ENCODE results near the gene ASTN2. TPM values are rescaled to one million over a fixed set of nuclear protein-coding genes. Genes with fewer than 3 reads are reported as not detected.

The ASTN2 gene
- total and polyA plus RNA-seq, 2 experiments from 2014 or later, result 7.0 to 24.6 TPM

DNA sequence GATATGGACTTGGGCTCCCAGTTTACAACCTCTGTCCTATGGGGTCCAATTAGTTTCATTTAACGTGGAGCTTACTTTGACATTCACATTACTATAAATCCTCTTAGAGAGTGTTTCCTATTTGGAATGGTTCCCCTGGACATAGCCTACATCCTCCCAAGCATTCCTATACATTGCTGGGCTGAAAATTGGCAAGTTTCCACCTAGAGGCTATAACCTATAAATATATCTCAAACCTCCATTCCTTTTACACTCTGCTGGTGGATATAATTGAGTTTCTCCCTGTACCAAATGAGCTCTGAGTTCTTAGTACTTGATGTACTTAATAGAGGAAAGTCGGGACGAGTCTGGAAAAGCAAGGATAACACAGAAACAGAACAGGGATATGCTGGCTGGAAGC is 172.8 kb downstream of the ASTN2 start:
- Mint-ChIP-seq H3K27ac (no peak overlapping the region), H3K4me3 (no peak overlapping the region), H3K4me1 (peaks cover 5% of the 10 kb centered on the region; the same call in 2 of the 3 replicates), H3K27me3 (ENCODE audit: insufficient read depth, low read depth, poor library complexity) (peaks cover 3% of the 10 kb centered on the region), H3K9me3 (peaks cover 21% of the 10 kb centered on the region), H3K36me3 (ENCODE audit: low read depth) (peaks cover 20% of the 10 kb centered on the region)
- no peaks in the 10 kb centered on the region; the same call in 1 of the 2 replicates for H3K9me2 ChIP-seq (ENCODE audit: insufficient read depth)
- H3F3A ChIP-seq (replicated peaks; ENCODE audit: low read depth), result no peaks in the 10 kb centered on the region
- no peak overlapping the region for H2AFZ ChIP-seq
- H3K27me3 ChIP-seq (ENCODE audit: insufficient read depth), result no peaks in the 10 kb centered on the region
- no peak overlapping the region for H3K4me2 ChIP-seq
- no peaks in the 10 kb centered on the region; the same call in 1 of the 2 replicates for H3K4me1 ChIP-seq (ENCODE audit: insufficient read depth)
- DNase-seq (ENCODE audit: low spot score), result no peak
- H3K4me3 ChIP-seq, result no peak overlapping the region
- H3K36me3 ChIP-seq (ENCODE audit: insufficient read depth), result peaks cover 7% of the 10 kb centered on the region; the same call in 1 of the 2 replicates
- ATAC-seq, result no peak
- no peak for TF ChIP-seq CTCF (conservative IDR thresholded peaks at IDR 0.05; ENCODE audit: low read depth in 2 of 2)
- no peak for TF ChIP-seq NANOG (IDR thresholded peaks at IDR 0.05; ENCODE audit: borderline replicate concordance)
- no peak for TF ChIP-seq EZH2phosphoT487 (IDR thresholded peaks at IDR 0.05; ENCODE audit: unreplicated experiment)
- TF ChIP-seq ZNF462 (CRISPR knock-in tag; IDR thresholded peaks at IDR 0.05), result no peak
- TF ChIP-seq STAT1 (IDR thresholded peaks at IDR 0.05; ENCODE audit: unreplicated experiment), result no peak
- no peak for TF ChIP-seq ZNF331 (CRISPR knock-in tag; IDR thresholded peaks at IDR 0.05; ENCODE audit: low read depth)
- TF ChIP-seq POLR2AphosphoS5 (IDR thresholded peaks at IDR 0.05; ENCODE audit: low read depth), result no peak
- no peak for TF ChIP-seq ZNF114 (CRISPR knock-in tag; IDR thresholded peaks at IDR 0.05)
- TF ChIP-seq ETS1 (IDR thresholded peaks at IDR 0.05), result no peak
- TF ChIP-seq CREB1 (CRISPR knock-in tag; IDR thresholded peaks at IDR 0.05; ENCODE audit: low read depth), result no peak
- TF ChIP-seq JUNB (IDR thresholded peaks at IDR 0.05; ENCODE audit: unreplicated experiment), result no peak
- TF ChIP-seq EZH2 (IDR thresholded peaks at IDR 0.05; ENCODE audit: low read depth, unreplicated experiment), result no peak
- no peak for TF ChIP-seq REST (IDR thresholded peaks at IDR 0.05; ENCODE audit: unreplicated experiment)
- no peak overlapping the region for H3K27ac ChIP-seq (ENCODE audit: low read depth)
- H3K79me2 ChIP-seq (replicated peaks; ENCODE audit: insufficient read depth), result no peaks in the 10 kb centered on the region
- no peaks in the 10 kb centered on the region for H4K20me1 ChIP-seq (replicated peaks; ENCODE audit: insufficient read depth)

Measured in GM23338 (cell line).